Stimulated activated CD8-positive, alpha-beta memory T cell treated with anti-CD3 and anti-CD28 coated beads, Interleukin-4, amount 100 ng/mL, for 24 hours (primary cell): Measurements from ENCODE around the gene CBR1.
"Not testable (repeated sequence)": the region's sequence is repeated elsewhere in the genome, so short reads cannot be mapped to it uniquely, and the experiment has no call there.

ENCODE experiments used
- DNase-seq: peaks from one replicate; pipeline ENCODE4 v3.0.0-alpha.2; 2020; ENCODE audit warnings: low read depth

CBR1 gene

DNA sequence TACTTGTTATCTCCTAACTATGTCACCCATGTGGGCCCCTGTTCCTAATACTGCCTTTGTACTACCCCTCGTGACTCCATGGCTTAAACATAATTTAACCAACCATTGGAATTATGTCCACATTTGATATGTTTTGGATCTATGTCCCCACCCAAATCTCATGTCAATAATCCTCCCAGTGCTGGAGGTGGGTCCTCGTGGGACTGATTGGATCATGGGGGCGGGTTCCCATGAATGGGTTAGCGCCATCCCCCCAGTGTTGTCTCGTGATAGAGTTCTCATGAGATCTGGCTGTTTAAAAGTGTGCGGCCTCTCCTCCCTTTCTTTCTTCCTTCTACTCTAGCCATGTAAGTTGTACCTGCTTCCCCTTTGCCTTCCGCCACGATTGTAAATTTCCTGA lies 9.8 kb downstream of the CBR1 start:
- no peak for DNase-seq

DNA sequence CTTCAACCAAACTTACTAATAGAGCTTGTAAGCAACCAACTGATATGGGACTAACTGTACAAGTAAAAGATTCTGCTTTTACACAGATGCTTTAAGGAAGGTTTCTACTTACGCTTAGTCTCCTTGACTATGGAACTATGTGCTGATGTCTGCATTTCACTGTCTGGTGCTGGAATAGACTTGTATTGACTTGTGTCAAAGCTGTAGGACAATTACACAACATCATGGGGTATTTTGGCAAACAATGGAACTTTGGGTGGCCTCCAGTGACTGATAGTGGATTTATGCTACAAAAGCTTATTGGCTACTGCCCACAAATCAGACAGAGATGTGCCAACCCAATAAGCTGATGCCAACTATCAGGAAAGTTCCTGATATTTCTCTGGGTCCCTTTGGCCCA lies 10.6 kb downstream of the CBR1 start:
- no peak for DNase-seq

DNA sequence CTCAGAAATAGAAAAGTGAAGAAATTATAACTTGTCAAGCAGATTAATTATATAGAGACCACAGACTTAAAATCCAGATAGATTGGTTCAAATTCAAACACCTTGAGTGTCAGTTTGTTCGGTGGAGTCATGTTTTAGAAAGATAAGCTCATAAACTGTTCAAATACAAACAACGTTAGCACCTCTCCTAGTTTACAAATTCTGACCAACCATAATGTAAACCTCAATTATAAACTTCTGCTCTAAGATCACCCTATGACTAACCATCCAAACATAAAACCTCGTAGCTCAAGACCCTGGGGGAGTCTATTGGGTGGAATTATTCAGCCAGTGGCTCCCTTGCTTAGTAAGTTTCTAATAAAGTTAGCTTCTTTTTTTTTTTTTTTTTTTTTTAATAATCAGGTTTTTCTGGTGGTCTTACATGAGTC lies 12.4 kb downstream of the CBR1 start:
- no peak for DNase-seq

DNA sequence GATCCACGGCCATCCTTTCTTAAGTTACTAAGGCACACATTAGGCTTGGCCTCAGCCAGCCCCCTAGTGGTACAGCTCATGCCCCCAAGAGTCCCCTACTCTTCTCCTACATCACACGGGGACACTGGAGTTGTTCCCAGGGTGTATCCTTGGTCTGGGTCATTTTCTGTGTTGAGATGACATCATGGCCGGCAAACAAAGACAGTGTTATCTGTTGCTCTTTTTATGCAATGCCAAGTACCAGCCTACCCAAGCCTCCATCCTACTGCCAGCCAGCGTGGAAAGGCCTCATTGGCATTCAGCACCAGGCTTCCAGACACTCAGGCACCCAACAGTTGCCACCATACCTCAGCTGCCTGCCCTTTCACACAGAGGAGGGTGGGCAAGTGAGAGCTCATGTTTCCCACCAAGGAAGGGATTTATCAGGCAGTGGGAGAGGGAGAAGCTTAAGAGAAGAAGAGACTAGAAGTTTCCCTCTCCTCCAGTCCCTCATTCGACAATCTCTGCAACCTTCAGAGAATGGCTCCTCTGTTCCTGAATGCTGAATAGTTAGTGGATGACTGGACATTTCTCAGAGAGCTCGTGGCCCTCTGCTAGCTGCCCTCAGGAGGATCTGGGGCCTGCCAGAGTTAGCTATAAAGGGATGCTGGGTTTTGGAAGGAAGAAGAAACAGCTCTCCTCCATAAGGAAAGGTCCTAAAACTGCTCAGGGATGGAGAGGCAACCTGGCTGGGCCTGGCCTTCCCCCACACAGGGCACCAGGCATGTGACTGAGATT lies 17.7 kb downstream of the CBR1 start:
- no peak for DNase-seq

DNA sequence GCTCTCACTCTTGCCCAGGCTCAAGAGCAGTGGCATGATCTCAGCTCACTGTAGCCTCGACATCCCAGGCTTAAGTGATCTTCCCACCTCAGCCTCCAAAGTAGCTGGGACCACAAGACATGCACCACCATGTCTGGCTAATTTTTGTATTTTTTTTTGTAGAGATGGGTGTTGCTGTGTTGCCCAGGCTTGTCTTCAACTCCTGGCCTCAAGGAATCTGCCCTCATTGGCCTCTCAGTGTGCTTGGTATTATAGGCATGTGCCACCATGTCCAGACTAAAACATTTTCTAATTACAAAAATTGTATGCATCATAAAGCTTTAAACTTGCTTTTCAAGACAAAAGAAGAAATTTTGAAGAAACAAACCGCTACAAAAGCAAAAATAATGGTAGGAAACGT lies 20.1 kb downstream of the CBR1 start:
- DNase-seq: no peak

DNA sequence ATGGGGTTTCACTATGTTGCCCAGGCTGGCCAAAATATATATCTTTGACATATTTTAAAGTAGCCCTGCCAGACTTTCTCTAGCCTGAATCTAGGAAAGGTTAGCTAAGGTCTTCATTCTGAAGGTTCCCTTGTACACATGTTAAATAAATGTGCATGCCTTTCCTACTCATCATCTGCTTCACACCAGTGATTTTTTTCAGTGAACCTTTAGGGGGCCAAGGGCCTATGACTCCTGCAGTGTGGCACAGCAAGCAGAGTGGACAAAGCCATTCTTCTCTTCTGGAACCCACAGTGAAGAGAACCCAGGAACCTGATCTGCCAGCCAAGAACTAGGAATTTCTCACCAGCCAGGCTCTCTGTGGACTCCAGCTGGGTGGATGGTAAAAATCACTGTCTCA lies 22.9 kb downstream of the CBR1 start:
- no peak for DNase-seq

DNA sequence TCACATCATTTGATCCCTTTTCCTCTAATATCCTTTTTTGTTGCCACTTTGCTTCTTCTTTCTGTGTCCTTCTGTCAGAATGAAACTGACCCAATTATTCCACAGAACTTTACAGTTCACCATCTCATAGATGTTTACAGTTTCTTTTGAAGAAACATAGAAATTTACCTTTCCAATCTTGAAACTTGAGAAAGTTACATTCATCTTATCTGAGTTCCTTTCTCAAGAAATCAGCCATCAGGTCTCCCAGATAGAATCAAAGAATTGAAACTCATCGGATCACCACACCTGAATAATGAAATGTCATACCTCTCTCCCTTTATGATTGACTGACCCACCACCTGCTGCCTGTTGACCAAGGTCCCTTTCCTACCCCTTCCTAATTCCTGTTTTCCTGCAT lies 23.7 kb downstream of the CBR1 start:
- DNase-seq: no peak

DNA sequence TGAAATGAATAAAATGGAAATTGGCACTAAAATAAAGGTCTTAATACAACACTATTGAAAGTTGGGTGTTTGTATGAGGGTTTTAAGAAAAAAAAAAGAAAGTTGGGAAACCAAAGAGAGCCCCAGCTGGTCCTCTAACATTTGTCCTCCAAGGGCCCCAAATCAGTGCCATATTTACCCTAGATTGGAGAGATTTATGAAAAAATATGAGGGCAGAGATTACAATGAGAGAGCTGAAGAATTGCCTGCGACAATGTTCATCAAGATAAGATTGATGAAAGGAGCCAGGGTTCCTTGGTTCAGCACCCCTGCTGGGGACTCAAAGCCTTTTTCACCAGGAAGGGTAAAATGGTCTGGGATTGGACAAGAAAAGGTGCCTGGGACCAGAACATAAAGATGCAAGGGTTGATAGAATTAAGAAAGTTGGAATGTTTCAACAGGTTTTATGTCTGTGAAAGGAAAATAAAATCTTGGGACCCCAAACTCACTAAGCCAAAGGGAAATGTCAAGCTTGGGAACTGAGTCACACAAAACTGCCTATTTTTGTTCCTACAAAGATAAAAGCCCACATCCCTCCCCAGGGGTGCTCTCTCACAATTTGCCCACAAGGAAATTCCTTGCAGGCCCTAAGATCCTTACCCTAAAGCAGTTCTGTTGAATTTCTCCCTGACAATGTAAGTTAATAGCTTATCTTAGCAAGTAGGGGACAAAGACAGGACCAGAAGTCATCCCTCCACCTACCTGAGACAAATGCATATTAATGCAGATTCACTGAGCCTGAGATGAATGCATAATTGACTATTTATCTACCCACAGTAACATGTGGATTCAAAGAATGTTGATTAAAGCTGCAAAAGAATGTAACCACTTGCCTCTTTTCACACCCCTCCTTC lies 26.8 kb downstream of the CBR1 start:
- no peak for DNase-seq

DNA sequence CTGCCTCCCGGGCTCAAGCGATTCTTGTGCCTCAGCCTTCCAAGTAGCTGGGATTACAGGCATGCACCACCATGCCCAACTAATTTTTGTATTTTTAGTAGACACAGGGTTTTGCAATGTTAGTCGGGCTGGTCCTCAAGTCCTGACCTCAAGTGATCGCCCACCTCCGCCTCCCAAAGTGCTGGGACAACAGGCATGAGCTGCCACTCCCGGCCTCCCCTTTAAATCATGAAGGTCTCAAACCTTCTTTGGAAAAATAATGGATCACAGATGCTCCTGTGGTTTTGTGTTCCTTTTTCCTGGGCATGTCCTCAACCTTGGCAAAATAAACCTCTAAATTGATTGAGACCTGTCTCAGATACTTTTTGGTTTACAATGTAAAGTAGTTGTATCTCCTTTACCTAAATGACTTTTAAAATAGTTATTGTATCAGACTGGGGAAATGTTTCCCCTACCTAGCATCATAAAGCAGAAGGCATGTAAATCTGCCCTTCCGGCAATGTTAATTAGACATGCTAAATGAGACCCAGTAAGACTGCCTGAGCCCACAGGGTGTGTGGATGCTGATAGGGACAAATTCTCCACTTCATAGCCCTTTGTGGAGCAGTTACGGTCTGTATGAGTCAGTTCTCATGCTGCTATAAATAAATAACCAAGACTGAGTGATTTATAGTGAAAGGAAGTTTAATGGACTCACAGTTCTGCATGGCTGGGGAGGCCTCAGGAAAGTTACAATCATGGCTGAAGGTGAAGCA lies 27.8 kb downstream of the CBR1 start:
- DNase-seq: no peak

DNA sequence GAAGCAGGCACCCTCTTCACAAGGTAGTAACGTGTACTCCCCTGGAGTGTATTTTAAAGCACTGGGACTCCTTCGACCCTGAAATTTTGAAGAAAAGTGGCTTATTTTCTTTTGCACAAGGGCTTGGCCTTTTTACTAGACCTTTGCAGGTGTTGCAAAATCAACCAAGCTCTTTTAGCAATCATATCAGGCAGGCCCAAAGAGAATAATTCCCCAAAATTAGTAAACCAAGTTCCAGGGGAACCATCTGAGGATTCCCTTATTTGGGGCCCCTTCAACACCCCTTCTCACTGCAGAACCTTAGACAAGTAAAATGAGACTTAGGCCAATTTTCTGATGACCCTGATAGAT lies 28.3 kb downstream of the CBR1 start:
- DNase-seq: no peak

DNA sequence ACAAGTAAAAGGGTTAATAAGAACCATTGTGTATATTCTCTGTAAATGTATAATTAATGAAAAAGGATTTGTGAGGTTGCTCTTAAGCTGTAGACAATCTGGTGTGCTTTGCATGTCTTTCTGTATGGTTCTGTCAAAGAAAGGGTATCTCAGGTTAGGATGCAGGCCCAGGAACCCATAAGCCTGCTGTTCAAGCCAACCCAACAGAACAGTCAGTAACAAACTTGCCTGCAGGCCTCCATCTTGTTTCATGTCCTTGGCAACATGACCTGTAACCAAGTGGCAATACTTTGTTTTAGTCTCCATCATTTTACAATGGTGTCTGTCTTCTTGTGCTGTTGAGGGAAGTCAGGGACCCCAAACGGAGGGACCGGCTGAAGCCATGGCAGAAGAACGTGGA lies 29.2 kb downstream of the CBR1 start:
- no peak for DNase-seq

DNA sequence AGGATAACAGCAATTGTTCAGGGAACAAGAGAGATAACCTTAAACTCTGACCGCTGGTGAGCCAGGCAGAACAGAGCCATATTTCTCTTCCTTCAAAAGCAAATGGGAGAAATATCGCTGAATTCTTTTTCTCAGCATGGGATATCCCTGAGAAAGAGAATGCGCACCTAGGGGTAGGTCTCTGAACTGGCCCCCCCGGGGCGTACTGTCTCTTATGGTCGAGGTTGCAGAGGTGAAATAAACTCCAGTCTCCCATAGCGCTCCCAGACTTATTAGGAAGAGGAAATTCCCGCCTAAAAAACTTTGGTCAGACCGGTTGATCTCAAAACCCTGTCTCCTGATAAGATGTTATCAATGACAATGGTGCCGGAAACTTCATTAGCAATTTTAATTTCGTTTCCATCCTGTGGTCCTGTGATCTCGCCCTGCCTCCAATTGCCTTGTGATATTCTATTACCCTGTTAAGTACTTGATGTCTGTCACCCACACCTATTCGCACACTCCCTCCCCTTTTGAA lies 29.9 kb downstream of the CBR1 start:
- not testable (repeated sequence) for DNase-seq

DNA sequence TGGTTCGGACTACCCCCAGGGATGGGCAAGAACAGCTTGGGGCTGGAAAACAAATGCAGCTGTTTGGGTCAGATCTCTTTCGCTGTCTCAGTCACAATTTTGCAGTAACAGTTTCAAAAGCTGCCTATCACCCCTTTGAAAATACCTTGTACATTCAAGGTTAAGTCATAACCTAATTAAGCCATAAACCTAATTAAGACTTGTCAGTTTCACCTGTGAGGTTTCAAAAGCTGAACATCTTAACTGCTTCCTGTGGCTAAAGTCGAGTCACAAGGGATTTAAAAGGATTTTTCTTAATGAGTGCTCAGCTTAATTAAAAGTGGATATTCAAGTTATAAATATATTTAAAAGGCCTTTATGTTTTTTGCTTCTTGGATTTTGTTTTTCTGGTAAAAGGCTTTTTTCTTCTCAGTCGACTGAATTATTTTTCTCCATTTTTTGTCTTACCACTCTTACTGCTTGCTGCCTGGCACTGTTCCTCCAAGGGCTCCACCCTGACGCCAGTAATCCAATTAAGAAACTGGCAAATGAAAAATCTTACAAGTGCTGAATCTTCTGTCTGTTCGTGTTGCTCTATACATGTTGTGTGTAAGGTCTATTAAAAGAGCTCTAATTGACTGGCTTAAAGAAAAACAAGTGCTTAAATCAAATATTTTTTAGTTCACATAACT lies 31.3 kb downstream of the CBR1 start:
- no peak for DNase-seq

DNA sequence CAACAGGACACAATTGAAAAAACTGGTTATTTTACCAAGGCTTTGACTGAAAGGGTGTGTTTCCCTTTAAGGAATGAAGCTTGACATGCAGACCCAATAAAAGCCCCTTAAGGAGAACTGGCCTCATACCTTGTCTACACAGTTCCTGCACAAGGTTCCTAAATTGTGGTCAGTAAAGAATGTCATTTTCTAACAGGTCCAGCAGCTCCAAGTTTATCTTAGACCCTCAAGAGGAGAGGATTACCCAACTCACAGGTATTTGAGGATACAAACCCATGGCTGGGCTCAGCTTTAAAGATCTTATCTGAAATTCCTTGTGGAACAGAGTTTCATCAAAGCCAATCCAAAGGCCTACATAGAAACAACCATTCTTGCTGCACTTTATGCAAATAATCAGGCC lies 33.6 kb downstream of the CBR1 start:
- no peak for DNase-seq

DNA sequence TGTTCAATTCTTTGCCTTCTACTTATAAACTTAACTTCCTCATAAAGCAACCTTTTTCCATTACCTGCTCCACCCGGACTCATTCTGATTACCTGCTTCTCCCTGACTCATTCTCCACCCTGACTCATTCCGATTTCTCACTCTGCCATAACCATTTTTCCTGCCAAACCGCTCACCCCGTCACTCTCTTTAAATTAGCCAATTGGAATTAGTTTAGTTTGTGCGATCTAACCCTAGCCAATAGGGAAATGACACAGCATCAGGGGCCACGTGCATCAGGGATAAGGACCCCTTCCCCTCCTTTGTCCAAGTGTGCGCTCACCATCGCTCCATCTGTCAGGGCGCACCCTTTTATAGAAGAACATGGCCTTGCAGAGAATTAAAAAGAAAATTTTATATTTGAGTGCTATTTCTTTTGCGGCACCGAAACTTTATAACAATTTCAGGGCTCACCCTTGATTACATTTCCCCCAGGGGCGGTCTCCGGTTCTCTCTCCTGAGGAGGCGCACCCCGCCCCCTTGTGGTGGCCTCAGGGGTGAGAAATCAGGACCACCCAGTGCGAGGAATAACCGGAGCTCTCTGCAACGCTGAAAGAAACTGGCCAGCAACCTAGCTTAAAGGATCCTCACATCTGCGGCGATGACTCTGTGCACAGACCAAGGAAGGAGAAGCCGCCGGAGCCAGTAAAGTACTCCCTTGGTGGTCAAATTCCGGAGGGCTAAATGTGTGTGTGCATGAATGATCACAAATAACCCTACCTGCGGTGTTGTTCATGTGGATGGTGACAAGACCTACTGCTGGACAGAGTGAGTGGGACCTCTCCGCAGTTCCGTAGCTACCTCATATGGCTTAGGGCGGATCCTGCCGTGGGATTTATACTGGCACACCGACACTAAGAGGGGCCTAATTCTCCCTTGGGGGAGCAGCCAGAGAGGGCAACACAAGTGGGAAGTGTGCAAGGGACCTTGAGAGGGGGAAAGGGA lies 34.8 kb downstream of the CBR1 start:
- peak; percentile 51 for DNase-seq

DNA sequence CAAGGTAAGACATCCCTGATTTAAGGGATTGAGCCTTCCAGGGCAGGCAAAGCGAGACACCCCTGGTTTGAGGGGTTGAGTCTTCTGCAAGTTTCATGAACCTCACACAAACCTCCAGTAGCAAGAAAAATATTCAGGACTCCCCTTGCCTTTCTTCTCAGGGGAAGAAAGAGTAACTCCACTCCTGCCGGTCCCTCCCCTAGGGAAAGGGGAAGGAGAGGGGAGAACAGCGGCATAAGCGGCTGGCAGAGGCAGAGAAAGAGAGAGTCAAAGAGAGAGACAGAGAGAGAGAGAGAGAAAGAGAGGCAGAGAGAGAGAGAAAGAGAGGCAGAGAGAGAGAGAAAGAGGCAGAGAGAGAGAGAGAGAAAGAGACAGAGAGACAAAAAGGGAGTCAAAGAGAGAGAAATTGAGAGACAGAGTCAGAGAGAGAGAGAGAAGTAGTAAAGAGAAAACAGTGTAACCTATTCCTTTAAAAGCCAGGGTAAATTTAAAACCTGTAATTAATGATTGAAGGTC lies 35.6 kb downstream of the CBR1 start:
- no peak for DNase-seq

DNA sequence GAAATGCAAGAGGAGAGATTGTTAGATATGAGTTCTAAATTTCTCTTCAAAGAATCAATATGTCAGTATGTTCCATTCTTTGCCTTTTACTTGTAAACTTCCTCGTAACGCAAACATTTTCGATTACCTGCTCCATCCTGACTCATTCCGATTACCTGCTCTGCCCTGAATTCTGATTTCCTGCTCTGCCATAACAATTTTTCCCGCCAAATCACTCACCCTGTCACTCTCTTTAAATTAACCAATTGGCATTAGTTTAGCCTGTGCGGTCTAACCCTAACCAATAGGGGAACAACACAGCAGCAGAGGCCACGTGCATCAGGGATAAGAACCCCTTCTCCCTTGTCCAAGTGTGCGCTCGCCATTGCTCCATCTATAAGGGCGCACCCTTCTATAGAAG lies 40.0 kb downstream of the CBR1 start:
- DNase-seq: no peak

DNA sequence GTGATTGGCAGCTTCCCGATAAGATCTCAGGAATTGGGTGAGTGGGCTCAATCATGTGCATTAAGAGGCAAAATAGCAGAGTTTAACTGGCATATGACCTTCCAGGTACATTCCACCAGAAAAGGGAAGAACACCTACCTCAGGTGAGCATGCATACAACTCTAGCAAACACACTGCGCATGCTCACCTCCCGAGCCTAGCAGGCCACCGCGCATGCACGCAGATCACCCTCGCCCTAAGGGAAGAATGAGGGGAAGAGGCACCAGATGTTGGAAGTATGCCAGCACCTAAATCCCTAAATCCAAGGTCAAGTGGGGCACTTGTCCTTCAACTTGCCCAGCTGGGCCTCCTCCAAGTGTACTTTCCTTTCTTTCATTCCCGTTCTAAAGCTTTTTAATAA lies 41.4 kb downstream of the CBR1 start:
- DNase-seq: no peak

DNA sequence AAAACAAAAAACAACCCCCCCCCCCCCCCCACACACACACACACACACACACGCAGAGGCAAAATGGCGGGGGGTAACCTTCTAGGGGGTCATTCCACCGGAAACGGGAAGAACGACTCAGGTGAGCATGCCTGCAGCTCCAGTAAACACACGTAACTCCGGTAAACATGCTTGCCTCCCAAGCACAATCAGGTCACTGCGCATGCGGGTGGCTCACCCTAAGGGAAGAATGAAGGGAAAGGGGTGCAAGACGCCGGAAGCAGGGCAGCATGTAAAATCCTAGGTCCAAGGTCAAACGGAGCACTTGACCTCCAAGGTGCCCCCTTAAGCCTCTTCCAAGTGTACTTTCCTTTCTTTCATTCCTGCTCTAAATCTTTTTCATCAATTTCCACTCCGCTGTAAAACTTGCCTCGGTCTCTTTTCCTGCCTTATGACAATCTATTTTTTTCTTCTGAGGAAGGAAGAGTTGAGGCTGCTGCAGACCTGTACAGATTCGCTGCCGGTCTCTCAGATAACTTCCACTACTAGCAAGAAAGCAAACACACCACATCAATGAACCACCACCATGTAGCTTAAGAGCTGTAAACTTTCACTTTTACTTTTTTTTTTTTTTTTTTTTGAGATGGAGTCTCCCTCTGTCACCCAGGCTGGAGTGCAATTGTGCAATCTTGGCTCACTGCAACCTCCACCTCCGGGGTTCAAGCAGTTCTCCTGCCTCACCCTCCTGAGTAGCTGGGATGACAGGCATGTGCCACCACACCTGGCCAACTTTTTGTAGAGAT lies 44.0 kb downstream of the CBR1 start:
- DNase-seq: no peak
